Muscle of leg (tissue), 11 donors: Measurements from ENCODE around the gene KIF1A. TPM values are rescaled to one million over a fixed set of nuclear protein-coding genes. Genes with fewer than 3 reads are reported as not detected.

ENCODE experiments used
- DNase-seq: peaks from one replicate; pipeline ENCODE4 v3.0.0; 2013
- H3K27ac ChIP-seq: one replicate; pipeline ENCODE4 v1.5.1; 2013; ENCODE audit warnings: mild to moderate bottlenecking, low read length, control low read depth
- H3K27me3 ChIP-seq: one replicate; pipeline ENCODE4 v1.6.1; 2013; ENCODE audit warnings: low read length; ENCODE audit not compliant: control insufficient read depth, insufficient read depth
- H3K36me3 ChIP-seq: one replicate; pipeline ENCODE4 v1.6.1; 2013; ENCODE audit warnings: low read length; ENCODE audit not compliant: control insufficient read depth, insufficient read depth
- H3K4me1 ChIP-seq: one replicate; pipeline ENCODE4 v1.6.1; 2013; ENCODE audit warnings: low read length; ENCODE audit not compliant: control insufficient read depth, insufficient read depth
- H3K4me3 ChIP-seq: one replicate; pipeline ENCODE4 v1.5.1; 2013; ENCODE audit warnings: low read length, control low read depth
- H3K9me3 ChIP-seq: replicated peaks from 2 replicates; pipeline ENCODE4 v1.6.1; 2013; ENCODE audit warnings: low read depth, low read length; ENCODE audit not compliant: control insufficient read depth
- WGBS: methylation state at CpG from one replicate; pipeline ENCODE4 v1.1.5; 2013; ENCODE audit warnings: missing lambda C conversion rate; ENCODE audit not compliant: insufficient coverage; 5-methylcytosine and 5-hydroxymethylcytosine counted together
- polyA plus RNA-seq, 8 donors: library from polyadenylated mRNA; unstranded; fragments of 120-200 nt; gene quantifications; one replicate each; pipeline versions ENCODE4 v1.2.1 to v1.2.3, GENCODE V29; 2013; ENCODE audit warnings: inconsistent platforms in 1 of 8, low replicate concordance in 1 of 8; ENCODE audit not compliant: insufficient read length in 8 of 8, insufficient read depth in 1 of 8
- total RNA-seq: library from RNA; stranded (reverse); fragments of 120-200 nt; gene quantifications from one replicate; pipeline ENCODE4 v1.2.4, GENCODE V29; 2013

Gene KIF1A
- total and polyA plus RNA-seq, 9 donors = 2.2 to 8.6 (median 4.9) TPM

GRCh38 chr2:240717681-240718581, 102.1 kb downstream of the KIF1A start:
- WGBS = 87% methylated on average over 22 of the region's 31 CpGs
- Histone ChIP-seq H3K9me3 (no peaks in the 10 kb centered on the region), H3K27ac (no peak overlapping the region), H3K4me1 (no peaks in the 10 kb centered on the region), H3K36me3 (no peaks in the 10 kb centered on the region), H3K4me3 (no peak overlapping the region), H3K27me3 (no peaks in the 10 kb centered on the region)
- no peak for DNase-seq

GRCh38 chr2:240717181-240717641, 102.8 kb downstream of the KIF1A start:
- WGBS = 68% methylated on average over 15 of the region's 18 CpGs
- H3K36me3 ChIP-seq = no peaks in the 10 kb centered on the region
- no peak overlapping the region for H3K4me3 ChIP-seq
- H3K27me3 ChIP-seq = no peaks in the 10 kb centered on the region
- DNase-seq = no peak
- no peaks in the 10 kb centered on the region for H3K9me3 ChIP-seq
- H3K4me1 ChIP-seq = no peaks in the 10 kb centered on the region
- H3K27ac ChIP-seq = no peak overlapping the region

- 83% methylated on average over 21 of the region's 23 CpGs for WGBS
- Histone ChIP-seq H3K4me1 (no peaks in the 10 kb centered on the region), H3K4me3 (no peak overlapping the region), H3K36me3 (no peaks in the 10 kb centered on the region), H3K27ac (no peak overlapping the region), H3K9me3 (no peaks in the 10 kb centered on the region), H3K27me3 (no peaks in the 10 kb centered on the region)
- no peak for DNase-seq
Observed at GRCh38 chr2:240716130-240716798, 103.8 kb downstream of the KIF1A start.

- Histone ChIP-seq H3K27me3 (no peaks in the 10 kb centered on the region), H3K27ac (no peak overlapping the region), H3K4me3 (no peak overlapping the region), H3K9me3 (no peaks in the 10 kb centered on the region), H3K36me3 (no peaks in the 10 kb centered on the region), H3K4me1 (no peaks in the 10 kb centered on the region)
- no peak for DNase-seq
- 61% methylated on average over 21 of the region's 23 CpGs for WGBS
Observed at GRCh38 chr2:240714747-240715725, 105.0 kb downstream of the KIF1A start.

- no peaks in the 10 kb centered on the region for H3K36me3 ChIP-seq
- DNase-seq = no peak
- peaks cover 3% of the 10 kb centered on the region for H3K27me3 ChIP-seq
- no peak overlapping the region for H3K4me3 ChIP-seq
- H3K27ac ChIP-seq = no peak overlapping the region
- no peaks in the 10 kb centered on the region for H3K4me1 ChIP-seq
- WGBS = 46% methylated on average over 19 of the region's 26 CpGs
- no peaks in the 10 kb centered on the region for H3K9me3 ChIP-seq
Observed at GRCh38 chr2:240713928-240714746, 105.9 kb downstream of the KIF1A start.

GRCh38 chr2:240713071-240713927, 106.7 kb downstream of the KIF1A start:
- Histone ChIP-seq H3K4me3 (no peak overlapping the region), H3K27ac (no peak overlapping the region), H3K4me1 (no peaks in the 10 kb centered on the region), H3K9me3 (no peaks in the 10 kb centered on the region), H3K36me3 (no peaks in the 10 kb centered on the region), H3K27me3 (peaks cover 3% of the 10 kb centered on the region)
- DNase-seq = no peak
- WGBS = 76% methylated on average over 23 of the region's 25 CpGs

GRCh38 chr2:240712121-240712520, 107.9 kb downstream of the KIF1A start:
- WGBS = 65% methylated on average over 3 of the region's 9 CpGs
- Histone ChIP-seq H3K4me1 (no peaks in the 10 kb centered on the region), H3K36me3 (no peaks in the 10 kb centered on the region), H3K4me3 (no peak overlapping the region), H3K9me3 (no peaks in the 10 kb centered on the region), H3K27me3 (peaks cover 11% of the 10 kb centered on the region), H3K27ac (no peak overlapping the region)
- DNase-seq = no peak

- H3K9me3 ChIP-seq = no peaks in the 10 kb centered on the region
- no peak for DNase-seq
- peaks cover 11% of the 10 kb centered on the region for H3K27me3 ChIP-seq
- no peaks in the 10 kb centered on the region for H3K4me1 ChIP-seq
- no peaks in the 10 kb centered on the region for H3K36me3 ChIP-seq
- H3K27ac ChIP-seq = no peak overlapping the region
- WGBS = 75% methylated on average over 4 of the region's 5 CpGs
- H3K4me3 ChIP-seq = no peak overlapping the region
Observed at GRCh38 chr2:240711701-240712100, 108.3 kb downstream of the KIF1A start.
